ENCODE measurements around the gene NNT. TPM values are rescaled to one million over a fixed set of nuclear protein-coding genes. Genes with fewer than 3 reads are reported as not detected.
"Not testable (repeated sequence)": the region's sequence is repeated elsewhere in the genome, so short reads cannot be mapped to it uniquely, and the experiment has no call there.

Gene NNT
- total RNA-seq, 1 donor from 2014 or later: 64.8 TPM

- DNase-seq (ENCODE audit: low spot score): no peak
- Mint-ChIP-seq H3K4me3 (ENCODE audit: low read depth) (no peak overlapping the region), H3K36me3 (ENCODE audit: low read depth) (peaks cover 6% of the 10 kb centered on the region), H3K9me3 (no peaks in the 10 kb centered on the region), H3K27ac (no peak overlapping the region), H3K4me1 (ENCODE audit: low read depth) (peaks cover 3% of the 10 kb centered on the region), H3K27me3 (ENCODE audit: low read depth) (no peaks in the 10 kb centered on the region)
- intact Hi-C loops (cut with micrococcal nuclease): no loop called here
Observed at GRCh38 chr5:43590700-43591099, 12.3 kb upstream of the NNT start.

- Mint-ChIP-seq H3K27me3 (ENCODE audit: low read depth) (no peaks in the 10 kb centered on the region), H3K4me3 (ENCODE audit: low read depth) (no peak overlapping the region), H3K4me1 (ENCODE audit: low read depth) (peaks cover 3% of the 10 kb centered on the region), H3K9me3 (no peaks in the 10 kb centered on the region), H3K27ac (no peak overlapping the region), H3K36me3 (ENCODE audit: low read depth) (peaks cover 6% of the 10 kb centered on the region)
- intact Hi-C loops (cut with micrococcal nuclease): no loop called here
- DNase-seq (ENCODE audit: low spot score): no peak
Observed at GRCh38 chr5:43592363-43592762, 10.6 kb upstream of the NNT start.

DNA sequence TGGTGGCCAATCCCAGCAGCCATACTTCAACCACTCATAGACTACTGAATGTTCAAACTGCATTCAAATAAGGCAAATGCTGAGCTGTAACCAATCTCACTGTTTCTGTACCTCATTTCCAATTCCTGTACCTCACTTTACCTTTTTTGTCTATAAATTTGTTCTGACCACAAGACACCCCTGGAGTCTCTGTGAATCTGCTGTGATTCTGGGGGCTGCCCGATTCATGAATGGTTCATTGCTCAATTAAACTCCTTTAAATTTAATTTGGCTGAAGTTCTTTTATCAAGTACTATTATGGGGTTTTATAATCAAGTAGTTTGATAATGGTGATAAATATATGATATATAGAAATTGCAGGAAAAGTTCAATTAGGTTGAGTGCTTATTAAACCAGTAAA, 4.1 kb upstream of the NNT start:
- H3K27me3 Mint-ChIP-seq (ENCODE audit: low read depth); H3K4me3 Mint-ChIP-seq (ENCODE audit: low read depth); H3K27ac Mint-ChIP-seq; DNase-seq (ENCODE audit: low spot score); H3K9me3 Mint-ChIP-seq; intact Hi-C loops (cut with micrococcal nuclease): not testable (repeated sequence)
- Mint-ChIP-seq H3K4me1 (ENCODE audit: low read depth) (peaks cover 14% of the 10 kb centered on the region), H3K36me3 (ENCODE audit: low read depth) (peaks cover 20% of the 10 kb centered on the region)

- intact Hi-C loops (cut with micrococcal nuclease): loop anchor here (2.0 to 10.0 kb wide), 4 partner anchors 204 to 651 kb away; partner anchors contain the start of gene HMGCS1
- no peaks in the 10 kb centered on the region for H3K27me3 Mint-ChIP-seq (ENCODE audit: low read depth)
- peak overlapping the region; percentile 87 for H3K4me3 Mint-ChIP-seq (ENCODE audit: low read depth)
- H3K9me3 Mint-ChIP-seq: peaks cover 11% of the 10 kb centered on the region
- H3K27ac Mint-ChIP-seq: peak overlapping the region; percentile 15
- no peak for DNase-seq (ENCODE audit: low spot score)
- H3K4me1 Mint-ChIP-seq (ENCODE audit: low read depth): peaks cover 23% of the 10 kb centered on the region
- peaks cover 36% of the 10 kb centered on the region for H3K36me3 Mint-ChIP-seq (ENCODE audit: low read depth)
Observed at GRCh38 chr5:43601454-43602260, 1.3 kb upstream of the NNT start.

DNA sequence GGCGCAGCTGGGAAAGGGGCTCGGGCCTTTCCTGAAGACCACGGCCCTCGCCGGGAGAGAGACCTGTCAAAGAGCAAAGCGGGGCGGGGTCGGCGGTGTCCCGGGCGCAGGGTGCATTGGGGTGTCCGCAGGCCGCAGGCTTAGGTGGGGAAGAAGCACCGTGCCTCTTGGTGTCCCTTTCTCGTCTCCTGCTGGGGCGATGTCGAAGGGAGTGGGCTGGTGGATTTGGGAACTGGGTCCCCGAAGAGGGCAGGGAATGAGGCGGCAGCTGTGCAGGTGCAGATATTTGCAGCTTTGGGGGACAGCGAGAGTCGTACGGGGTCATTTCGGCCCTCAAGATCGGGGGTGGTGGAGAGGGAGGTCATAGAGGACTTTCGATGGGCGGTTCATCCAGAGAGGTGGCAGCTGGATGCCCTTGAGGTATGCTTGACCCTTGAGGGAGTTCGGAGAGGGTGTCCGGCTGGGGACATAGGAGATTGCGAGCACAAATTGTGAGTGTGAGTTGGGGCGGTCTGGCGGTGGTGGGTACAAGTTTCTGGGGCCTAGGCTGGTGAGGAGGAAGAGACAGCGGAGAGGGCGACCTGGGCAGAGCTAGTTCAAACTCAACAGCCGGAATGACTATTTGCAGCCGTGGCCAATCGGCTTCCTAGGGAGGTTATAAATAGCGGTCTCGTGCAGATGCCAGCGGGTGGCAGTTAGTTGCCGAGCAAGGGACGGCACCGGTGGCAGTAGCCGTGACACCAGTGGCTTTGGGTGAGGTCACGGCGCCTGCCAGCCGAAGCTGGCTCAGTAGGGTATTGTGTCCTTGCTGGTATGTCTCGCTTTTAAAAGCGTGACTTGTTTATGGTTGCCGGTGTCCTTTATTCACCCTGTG, 601 bp downstream of the NNT start:
- DNase-seq (ENCODE audit: low spot score): peak; percentile 61
- Mint-ChIP-seq H3K4me1 (ENCODE audit: low read depth) (peaks cover 25% of the 10 kb centered on the region), H3K27ac (peak overlapping the region; percentile 82), H3K9me3 (peaks cover 11% of the 10 kb centered on the region), H3K27me3 (ENCODE audit: low read depth) (no peaks in the 10 kb centered on the region), H3K4me3 (ENCODE audit: low read depth) (peak overlapping the region; percentile 87), H3K36me3 (ENCODE audit: low read depth) (peaks cover 45% of the 10 kb centered on the region)
- intact Hi-C loops (cut with micrococcal nuclease): loop anchor here (1.0 to 10.0 kb wide), 6 partner anchors 47 to 653 kb away; partner anchors contain the start of gene HMGCS1

- Mint-ChIP-seq H3K4me3 (ENCODE audit: low read depth) (peak overlapping the region; percentile 87), H3K27me3 (ENCODE audit: low read depth) (no peaks in the 10 kb centered on the region), H3K36me3 (ENCODE audit: low read depth) (peaks cover 50% of the 10 kb centered on the region), H3K4me1 (ENCODE audit: low read depth) (peaks cover 28% of the 10 kb centered on the region), H3K27ac (no peak overlapping the region), H3K9me3 (peaks cover 11% of the 10 kb centered on the region)
- no peak for DNase-seq (ENCODE audit: low spot score)
- intact Hi-C loops (cut with micrococcal nuclease): loop anchor here (5.0 to 10.0 kb wide), 3 partner anchors 207 to 540 kb away; partner anchors contain the start of gene HMGCS1
Observed at GRCh38 chr5:43604699-43605098, 1.7 kb downstream of the NNT start.

GRCh38 chr5:43606351-43606750, 3.4 kb downstream of the NNT start:
- intact Hi-C loops (cut with micrococcal nuclease): loop anchor here (10.0 kb wide), 1 partner anchor 542 kb away; no protein-coding TSS in a partner anchor
- H3K36me3 Mint-ChIP-seq (ENCODE audit: low read depth): peaks cover 59% of the 10 kb centered on the region
- peaks cover 29% of the 10 kb centered on the region for H3K4me1 Mint-ChIP-seq (ENCODE audit: low read depth)

DNA sequence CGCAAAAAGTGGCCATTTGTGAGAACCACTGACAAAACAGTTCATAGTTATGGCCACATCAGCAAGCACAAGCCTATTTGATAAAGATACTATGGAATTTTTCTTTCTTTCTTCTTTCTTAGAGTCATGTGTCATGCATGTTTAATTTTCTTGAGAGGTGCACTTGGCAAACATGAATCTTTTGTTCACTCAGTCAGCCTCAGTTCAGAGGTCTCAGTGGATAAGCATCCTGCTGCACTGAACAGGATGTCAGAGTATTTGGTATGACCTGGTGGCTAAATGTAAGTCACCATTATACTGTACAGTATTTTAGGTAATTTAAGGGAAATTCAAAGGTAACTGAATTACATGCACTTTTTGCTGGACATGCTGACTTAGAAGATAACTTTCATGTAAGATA, 5.4 kb downstream of the NNT start:
- Mint-ChIP-seq H3K4me1 (ENCODE audit: low read depth) (peaks cover 22% of the 10 kb centered on the region), H3K36me3 (ENCODE audit: low read depth) (peaks cover 71% of the 10 kb centered on the region), H3K27ac (no peak overlapping the region), H3K4me3 (ENCODE audit: low read depth) (no peak overlapping the region), H3K27me3 (ENCODE audit: low read depth) (no peaks in the 10 kb centered on the region), H3K9me3 (peaks cover 11% of the 10 kb centered on the region)
- intact Hi-C loops (cut with micrococcal nuclease): loop anchor here (10.0 kb wide), 1 partner anchor 544 kb away; no protein-coding TSS in a partner anchor
- DNase-seq (ENCODE audit: low spot score): no peak

More at GRCh38 chr5:43606351-43606750, 3.4 kb downstream of the NNT start:
- Mint-ChIP-seq H3K27me3 (ENCODE audit: low read depth) (no peaks in the 10 kb centered on the region), H3K27ac (no peak overlapping the region), H3K9me3 (peaks cover 11% of the 10 kb centered on the region), H3K4me3 (ENCODE audit: low read depth) (no peak overlapping the region)
- no peak for DNase-seq (ENCODE audit: low spot score)

- no peak overlapping the region for H3K4me3 Mint-ChIP-seq (ENCODE audit: low read depth)
- DNase-seq (ENCODE audit: low spot score): no peak
- H3K27ac Mint-ChIP-seq: no peak overlapping the region
- peaks cover 65% of the 10 kb centered on the region for H3K36me3 Mint-ChIP-seq (ENCODE audit: low read depth)
- peaks cover 11% of the 10 kb centered on the region for H3K9me3 Mint-ChIP-seq
- intact Hi-C loops (cut with micrococcal nuclease): loop anchor here (10.0 kb wide), 1 partner anchor 545 kb away; no protein-coding TSS in a partner anchor
- H3K27me3 Mint-ChIP-seq (ENCODE audit: low read depth): no peaks in the 10 kb centered on the region
- peaks cover 15% of the 10 kb centered on the region for H3K4me1 Mint-ChIP-seq (ENCODE audit: low read depth)
Observed at GRCh38 chr5:43609752-43610151, 6.8 kb downstream of the NNT start.

- Mint-ChIP-seq H3K36me3 (ENCODE audit: low read depth) (peaks cover 48% of the 10 kb centered on the region), H3K4me3 (ENCODE audit: low read depth) (no peak overlapping the region), H3K27me3 (ENCODE audit: low read depth) (no peaks in the 10 kb centered on the region), H3K9me3 (no peaks in the 10 kb centered on the region), H3K27ac (no peak overlapping the region), H3K4me1 (ENCODE audit: low read depth) (peaks cover 16% of the 10 kb centered on the region)
- DNase-seq (ENCODE audit: low spot score): no peak
- intact Hi-C loops (cut with micrococcal nuclease): no loop called here
Observed at GRCh38 chr5:43613370-43613769, 10.4 kb downstream of the NNT start.

DNA sequence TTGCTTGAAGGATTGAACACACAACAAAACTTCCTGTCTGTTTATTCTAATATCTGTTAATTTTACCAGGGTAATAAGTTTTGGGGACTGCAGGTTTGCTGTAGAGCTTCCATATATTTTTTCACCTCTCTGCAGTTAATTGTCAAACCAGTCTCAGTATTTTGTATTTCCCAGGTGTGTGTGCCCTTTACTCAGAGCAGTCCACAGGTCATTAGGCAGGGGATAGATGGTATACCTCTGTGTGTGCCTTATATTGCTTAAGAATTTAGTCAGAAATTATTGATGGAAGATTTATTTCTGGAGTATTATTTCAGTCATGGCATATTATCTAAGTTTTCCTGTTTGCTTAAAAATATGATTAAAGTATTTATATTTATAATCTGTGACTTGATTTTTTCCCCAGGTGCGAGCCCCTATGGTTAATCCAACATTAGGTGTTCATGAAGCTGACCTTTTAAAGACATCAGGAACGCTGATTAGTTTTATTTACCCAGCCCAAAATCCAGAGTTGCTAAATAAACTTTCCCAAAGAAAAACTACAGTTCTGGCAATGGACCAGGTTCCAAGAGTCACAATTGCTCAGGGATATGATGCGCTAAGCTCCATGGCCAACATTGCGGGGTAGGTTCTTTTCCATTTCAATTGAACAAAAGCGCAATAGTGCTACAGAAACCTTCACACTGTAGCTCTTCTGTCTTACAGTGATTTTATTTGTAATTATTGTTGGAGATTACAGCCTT, 12.6 kb downstream of the NNT start:
- H3K4me1 Mint-ChIP-seq (ENCODE audit: low read depth): peaks cover 8% of the 10 kb centered on the region
- H3K9me3 Mint-ChIP-seq: no peaks in the 10 kb centered on the region
- DNase-seq (ENCODE audit: low spot score): no peak
- no peaks in the 10 kb centered on the region for H3K27me3 Mint-ChIP-seq (ENCODE audit: low read depth)
- no peak overlapping the region for H3K4me3 Mint-ChIP-seq (ENCODE audit: low read depth)
- intact Hi-C loops (cut with micrococcal nuclease): no loop called here
- H3K27ac Mint-ChIP-seq: no peak overlapping the region
- H3K36me3 Mint-ChIP-seq (ENCODE audit: low read depth): peaks cover 43% of the 10 kb centered on the region

DNA sequence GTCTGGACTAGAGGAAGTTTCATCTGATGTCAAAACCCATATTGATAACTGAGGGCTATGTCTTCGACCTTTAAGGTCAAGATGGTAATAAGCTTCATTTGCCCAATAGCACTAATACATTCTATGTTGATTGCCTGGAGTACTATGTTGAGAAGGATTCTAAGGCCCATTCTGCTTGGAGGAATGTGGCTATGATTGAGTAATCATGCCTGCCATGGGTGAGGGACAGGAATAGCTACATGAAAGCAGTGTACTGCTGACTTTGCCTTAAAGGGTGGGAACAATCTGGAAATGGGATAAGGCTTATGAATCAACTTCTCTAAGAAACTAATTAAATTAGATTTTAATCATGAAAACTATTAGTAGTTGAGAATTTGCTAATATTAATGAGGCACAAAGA, 13.6 kb downstream of the NNT start:
- H3K4me1 Mint-ChIP-seq (ENCODE audit: low read depth): peaks cover 8% of the 10 kb centered on the region

More for the DNA sequence above, 13.6 kb downstream of the NNT start:
- DNase-seq (ENCODE audit: low spot score): no peak
- Mint-ChIP-seq H3K36me3 (ENCODE audit: low read depth) (peaks cover 42% of the 10 kb centered on the region), H3K27ac (no peak overlapping the region), H3K9me3 (no peaks in the 10 kb centered on the region), H3K27me3 (ENCODE audit: low read depth) (no peaks in the 10 kb centered on the region), H3K4me3 (ENCODE audit: low read depth) (no peak overlapping the region)
- intact Hi-C loops (cut with micrococcal nuclease): no loop called here

Measured in activated T-helper 2 cell treated with anti-CD3 and anti-CD28 coated beads, Interferon-gamma antibody, Interleukin-2, Interleukin-4, amounts not matched to agents 10 μg/mL and 5 μg/mL and 100 μg/mL, durations not matched to agents 14 hours and 24 hours and 36 hours (primary cell).